MM.1S (cell line): ENCODE measurements around the gene YBX2.

Experiments
- EZH2 ChIP-seq: fragments of 300-600 bp; sonication (generic); optimal IDR thresholded peaks from 2 replicates; pipeline ENCODE3; 2017; ENCODE audit warnings: low read depth, mild to moderate bottlenecking, antibody characterized with exemption, low read length, mixed read lengths
- EZH2phosphoT487 ChIP-seq: fragments of 300-600 bp; sonication (generic); IDR thresholded peaks from 2 replicates; pipeline ENCODE4 v1.6.1; 2018; ENCODE audit warnings: antibody characterized with exemption, low read length
- TF ChIP-seq, protein P1 (sequence below): fragments of 300-600 bp; sonication (generic); IDR thresholded peaks from 2 replicates; pipeline ENCODE4 v1.5.1; 2016; ENCODE audit warnings: antibody characterized with exemption, low read length, mixed read lengths

DNA sequence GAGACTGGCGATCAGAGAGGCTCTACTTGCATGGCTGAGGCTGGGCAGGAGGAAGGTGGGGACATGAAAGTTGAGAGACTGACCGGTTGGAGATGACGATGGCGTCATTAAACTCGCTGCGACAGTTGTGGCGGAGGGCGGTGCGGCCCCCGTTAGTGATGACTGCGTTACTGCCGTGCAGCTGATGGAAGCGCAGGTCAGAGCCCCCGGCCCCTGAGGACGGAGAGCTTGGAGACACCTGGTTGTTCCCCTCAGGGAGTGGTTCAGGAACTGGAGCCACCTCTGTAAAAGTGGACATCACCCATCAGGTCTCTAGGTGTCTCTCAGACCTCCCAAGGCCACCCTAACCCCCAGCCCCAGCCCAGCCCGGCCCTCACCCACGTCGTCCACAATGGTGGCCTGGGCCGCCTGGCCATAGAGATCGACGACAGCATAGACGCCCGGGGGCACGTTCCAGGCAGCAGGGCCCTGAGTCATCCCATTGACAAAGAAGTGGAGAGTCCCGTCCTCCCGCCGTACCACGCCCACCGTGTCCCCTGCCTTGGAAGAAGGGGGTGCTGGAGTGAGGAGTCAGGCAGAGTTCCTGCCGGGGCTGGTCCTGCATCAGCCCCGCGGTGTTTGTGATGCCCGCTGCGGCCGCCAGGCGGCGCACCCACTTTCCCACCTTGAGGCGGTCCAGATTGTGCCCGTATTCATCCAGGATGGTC lies 29.4 kb upstream of the YBX2 start:
- TF ChIP-seq, protein P1, sequence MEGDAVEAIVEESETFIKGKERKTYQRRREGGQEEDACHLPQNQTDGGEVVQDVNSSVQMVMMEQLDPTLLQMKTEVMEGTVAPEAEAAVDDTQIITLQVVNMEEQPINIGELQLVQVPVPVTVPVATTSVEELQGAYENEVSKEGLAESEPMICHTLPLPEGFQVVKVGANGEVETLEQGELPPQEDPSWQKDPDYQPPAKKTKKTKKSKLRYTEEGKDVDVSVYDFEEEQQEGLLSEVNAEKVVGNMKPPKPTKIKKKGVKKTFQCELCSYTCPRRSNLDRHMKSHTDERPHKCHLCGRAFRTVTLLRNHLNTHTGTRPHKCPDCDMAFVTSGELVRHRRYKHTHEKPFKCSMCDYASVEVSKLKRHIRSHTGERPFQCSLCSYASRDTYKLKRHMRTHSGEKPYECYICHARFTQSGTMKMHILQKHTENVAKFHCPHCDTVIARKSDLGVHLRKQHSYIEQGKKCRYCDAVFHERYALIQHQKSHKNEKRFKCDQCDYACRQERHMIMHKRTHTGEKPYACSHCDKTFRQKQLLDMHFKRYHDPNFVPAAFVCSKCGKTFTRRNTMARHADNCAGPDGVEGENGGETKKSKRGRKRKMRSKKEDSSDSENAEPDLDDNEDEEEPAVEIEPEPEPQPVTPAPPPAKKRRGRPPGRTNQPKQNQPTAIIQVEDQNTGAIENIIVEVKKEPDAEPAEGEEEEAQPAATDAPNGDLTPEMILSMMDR: peak; percentile 54
- TF ChIP-seq EZH2 (no peak), EZH2phosphoT487 (no peak)
